ENCODE data around the gene SUCO. TPM values are rescaled to one million over a fixed set of nuclear protein-coding genes. Genes with fewer than 3 reads are reported as not detected.

Gene SUCO
- total and polyA plus RNA-seq, 2 donors (not counting 3 experiments of a cell fraction or from before 2014, with no cell fraction given), result 5.1 to 27.2 TPM

DNA sequence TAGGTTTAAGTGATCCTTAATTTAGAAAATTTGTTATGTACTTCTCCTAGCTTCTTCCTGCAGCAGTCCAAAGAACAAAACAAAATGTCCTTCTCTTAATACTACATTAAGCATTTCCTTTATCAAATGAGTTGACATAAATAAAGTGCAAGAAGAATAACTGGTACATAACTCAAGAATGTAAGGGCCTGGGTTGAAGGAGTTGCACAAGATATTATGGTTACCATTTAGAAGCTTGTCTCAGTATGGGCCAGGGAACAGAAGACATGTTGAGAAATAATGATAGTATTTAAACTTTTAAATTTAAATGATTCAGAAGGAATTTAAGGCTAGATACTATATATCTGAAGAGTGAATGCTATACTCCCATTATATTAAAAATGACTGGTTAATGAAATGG lies 23.5 kb downstream of the SUCO start:
- Histone ChIP-seq H4K20me1 (replicated peaks; ENCODE audit: control insufficient read depth, extremely low read depth, insufficient read depth, low read length) (no peaks in the 10 kb centered on the region), H3K36me3 (ENCODE audit: control insufficient read depth in 2 of 2, extremely low read depth in 1 of 2, insufficient read depth in 2 of 2, low read length in 2 of 2) (peaks cover 0 to 2% of the 10 kb centered on the region in 2 experiments), H3K4me3 (replicated peaks in 1 of 3; ENCODE audit: insufficient read depth in 1 of 3, low read depth in 1 of 3, low read length in 3 of 3) (no peak overlapping the region), H3K79me2 (ENCODE audit: control insufficient read depth, insufficient read depth, low read length) (peaks cover 10% of the 10 kb centered on the region), H3K4me2 (ENCODE audit: insufficient read depth, low read length) (no peak overlapping the region), H3K9ac (replicated peaks; ENCODE audit: extremely low read depth, insufficient read depth, low read length) (no peak overlapping the region), H3K9me1 (replicated peaks; ENCODE audit: control insufficient read depth, extremely low read depth, insufficient read depth, low read length) (no peaks in the 10 kb centered on the region), H3K9me3 (replicated peaks; ENCODE audit: control insufficient read depth, insufficient read depth, low read length) (no peaks in the 10 kb centered on the region), H3K27ac (ENCODE audit: insufficient read depth, low read depth, low read length) (no peak overlapping the region), H3K27me3 (ENCODE audit: control insufficient read depth in 2 of 2, insufficient read depth in 2 of 2, low read length in 2 of 2) (no peaks in the 10 kb centered on the region), H3K4me1 (ENCODE audit: control insufficient read depth, extremely low read depth, insufficient read depth, low read length) (no peaks in the 10 kb centered on the region), H2AFZ (ENCODE audit: low read depth, low read length) (no peak overlapping the region)
- FAIRE-seq (no peak), DNase-seq (ENCODE audit: low read depth, low spot score) (no peak)
- no TSS peak for BruUV-seq (replicated peaks)
- dilution Hi-C loops (cut with MboI; ENCODE audit: extremely low pct_ligation_motif_present, low sequenced_read_pairs), result no loop called here
- POLR2A ChIA-PET, result no interaction called here
- CTCF ChIA-PET, result interaction anchor here (1.4 kb wide), 1 partner anchor 163 kb away, joined by 4 read pairs; no protein-coding TSS in a partner anchor
- intact Hi-C loops (cut with micrococcal nuclease), result no loop called here
- TF ChIP-seq GATA2 (IDR thresholded peaks at IDR 0.05; ENCODE audit: insufficient read depth, insufficient read length, low read depth, low read length) (no peak), EZH2 (IDR thresholded peaks at IDR 0.05; ENCODE audit: borderline replicate concordance, low read depth, low read length, severe bottlenecking) (no peak)

DNA sequence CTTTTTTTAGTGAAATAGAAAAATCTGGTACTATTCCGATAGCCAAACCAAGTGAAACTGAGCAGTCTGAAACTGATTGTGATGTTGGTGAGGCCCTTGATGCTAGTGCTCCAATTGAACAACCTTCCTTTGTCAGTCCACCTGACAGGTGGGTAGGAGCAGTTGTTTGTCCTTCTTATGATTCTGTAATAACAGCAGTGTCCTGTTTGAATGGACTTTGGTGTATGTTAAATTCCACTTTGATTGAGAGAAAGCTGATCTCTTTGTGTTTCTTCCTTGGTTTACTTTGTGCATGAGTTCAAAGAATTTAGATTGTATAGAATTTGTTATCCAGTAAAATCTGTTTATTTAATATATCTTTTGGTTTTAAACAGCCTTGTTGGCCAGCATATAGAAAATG lies 24.3 kb downstream of the SUCO start:
- Histone ChIP-seq H3K27ac (ENCODE audit: insufficient read depth, low read depth, low read length) (no peak overlapping the region), H3K4me1 (ENCODE audit: control insufficient read depth, extremely low read depth, insufficient read depth, low read length) (no peaks in the 10 kb centered on the region), H3K79me2 (ENCODE audit: control insufficient read depth, insufficient read depth, low read length) (peaks cover 5% of the 10 kb centered on the region), H3K9ac (replicated peaks; ENCODE audit: extremely low read depth, insufficient read depth, low read length) (no peak overlapping the region), H3K9me3 (replicated peaks; ENCODE audit: control insufficient read depth, insufficient read depth, low read length) (no peaks in the 10 kb centered on the region), H2AFZ (ENCODE audit: low read depth, low read length) (no peak overlapping the region), H3K27me3 (ENCODE audit: control insufficient read depth in 2 of 2, insufficient read depth in 2 of 2, low read length in 2 of 2) (no peaks in the 10 kb centered on the region), H3K4me3 (replicated peaks in 1 of 3; ENCODE audit: insufficient read depth in 1 of 3, low read depth in 1 of 3, low read length in 3 of 3) (no peak overlapping the region), H3K4me2 (ENCODE audit: insufficient read depth, low read length) (no peak overlapping the region), H3K36me3 (ENCODE audit: control insufficient read depth in 2 of 2, extremely low read depth in 1 of 2, insufficient read depth in 2 of 2, low read length in 2 of 2) (peaks cover 0 to 2% of the 10 kb centered on the region in 2 experiments), H4K20me1 (replicated peaks; ENCODE audit: control insufficient read depth, extremely low read depth, insufficient read depth, low read length) (no peaks in the 10 kb centered on the region), H3K9me1 (replicated peaks; ENCODE audit: control insufficient read depth, extremely low read depth, insufficient read depth, low read length) (no peaks in the 10 kb centered on the region)
- ChIA-PET CTCF (no interaction called here), POLR2A (no interaction called here)
- dilution Hi-C loops (cut with MboI; ENCODE audit: extremely low pct_ligation_motif_present, low sequenced_read_pairs), result no loop called here
- DNase-seq (ENCODE audit: low read depth, low spot score) (no peak), FAIRE-seq (no peak)
- TF ChIP-seq POLR2A (IDR thresholded peaks at IDR 0.05; ENCODE audit: low read depth, low read length) (no peak), GATA2 (IDR thresholded peaks at IDR 0.05; ENCODE audit: insufficient read depth, insufficient read length, low read depth, low read length) (no peak), EZH2 (IDR thresholded peaks at IDR 0.05; ENCODE audit: borderline replicate concordance, low read depth, low read length, severe bottlenecking) (no peak), FOS (IDR thresholded peaks at IDR 0.05; ENCODE audit: borderline replicate concordance, insufficient read depth, low read length) (no peak), POLR2AphosphoS5 (IDR thresholded peaks at IDR 0.05; ENCODE audit: insufficient read depth, low read depth, low read length) (no peak), JUN (IDR thresholded peaks at IDR 0.05; ENCODE audit: borderline replicate concordance, insufficient read depth, insufficient read length, low read depth) (no peak), MYC (IDR thresholded peaks at IDR 0.05; ENCODE audit: low read depth, low read length) (no peak)
- TF ChIP-seq, protein P1, sequence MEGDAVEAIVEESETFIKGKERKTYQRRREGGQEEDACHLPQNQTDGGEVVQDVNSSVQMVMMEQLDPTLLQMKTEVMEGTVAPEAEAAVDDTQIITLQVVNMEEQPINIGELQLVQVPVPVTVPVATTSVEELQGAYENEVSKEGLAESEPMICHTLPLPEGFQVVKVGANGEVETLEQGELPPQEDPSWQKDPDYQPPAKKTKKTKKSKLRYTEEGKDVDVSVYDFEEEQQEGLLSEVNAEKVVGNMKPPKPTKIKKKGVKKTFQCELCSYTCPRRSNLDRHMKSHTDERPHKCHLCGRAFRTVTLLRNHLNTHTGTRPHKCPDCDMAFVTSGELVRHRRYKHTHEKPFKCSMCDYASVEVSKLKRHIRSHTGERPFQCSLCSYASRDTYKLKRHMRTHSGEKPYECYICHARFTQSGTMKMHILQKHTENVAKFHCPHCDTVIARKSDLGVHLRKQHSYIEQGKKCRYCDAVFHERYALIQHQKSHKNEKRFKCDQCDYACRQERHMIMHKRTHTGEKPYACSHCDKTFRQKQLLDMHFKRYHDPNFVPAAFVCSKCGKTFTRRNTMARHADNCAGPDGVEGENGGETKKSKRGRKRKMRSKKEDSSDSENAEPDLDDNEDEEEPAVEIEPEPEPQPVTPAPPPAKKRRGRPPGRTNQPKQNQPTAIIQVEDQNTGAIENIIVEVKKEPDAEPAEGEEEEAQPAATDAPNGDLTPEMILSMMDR (IDR thresholded peaks at IDR 0.05; ENCODE audit: extremely low read depth in 1 of 2, insufficient read depth in 1 of 2, low read depth in 1 of 2, low read length in 2 of 2), result no peak
- TF ChIP-seq, protein P2, sequence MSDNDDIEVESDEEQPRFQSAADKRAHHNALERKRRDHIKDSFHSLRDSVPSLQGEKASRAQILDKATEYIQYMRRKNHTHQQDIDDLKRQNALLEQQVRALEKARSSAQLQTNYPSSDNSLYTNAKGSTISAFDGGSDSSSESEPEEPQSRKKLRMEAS (IDR thresholded peaks at IDR 0.05; ENCODE audit: insufficient read depth, insufficient read length), result no peak
- intact Hi-C loops (cut with micrococcal nuclease), result no loop called here
- no TSS peak for BruUV-seq (replicated peaks)
